WTC11 (cell line): ENCODE measurements around the gene HLCS.

ENCODE experiments used
- CDX4 ChIP-seq: fragments of 250-450 bp; sonication (Bioruptor Pico); IDR thresholded peaks from 2 replicates; pipeline ENCODE4 v1.9.0; 2021; ENCODE audit warnings: moderate library complexity, mild to moderate bottlenecking, inconsistent platforms, borderline replicate concordance
- E2F4 ChIP-seq: sonication (generic); formaldehyde crosslinking; IDR thresholded peaks from 2 replicates; pipeline ENCODE4 v1.8.1; 2022; ENCODE audit warnings: low read depth, mild to moderate bottlenecking, moderate library complexity, missing genetic modification reagents, borderline replicate concordance
- HMGA2 ChIP-seq: fragments of 250-450 bp; sonication (Bioruptor Pico); IDR thresholded peaks from 2 replicates; pipeline ENCODE4 v1.4.0; 2021; ENCODE audit warnings: mild to moderate bottlenecking, moderate library complexity
- SP1 ChIP-seq: sonication (generic); formaldehyde crosslinking; conservative IDR thresholded peaks from 2 replicates; pipeline ENCODE4 v1.8.1; 2022; ENCODE audit warnings: missing genetic modification reagents
- ZBTB21 ChIP-seq: sonication (generic); formaldehyde crosslinking; IDR thresholded peaks from 2 replicates; pipeline ENCODE4 v1.8.1; 2023; ENCODE audit warnings: mild to moderate bottlenecking, missing genetic modification reagents, borderline replicate concordance
- ZNF232 ChIP-seq: sonication (generic); formaldehyde crosslinking; IDR thresholded peaks from 2 replicates; pipeline ENCODE4 v1.8.0; 2022; ENCODE audit warnings: mild to moderate bottlenecking, missing genetic modification reagents

GRCh38 chr21:36750576-36750959, 215.9 kb downstream of the HLCS start:
- TF ChIP-seq ZNF232, result no peak
- no peak for TF ChIP-seq SP1 (CRISPR knock-in tag)
- TF ChIP-seq ZBTB21 (CRISPR knock-in tag), result no peak
- no peak for TF ChIP-seq E2F4
- TF ChIP-seq HMGA2 (CRISPR knock-in tag), result no peak
- TF ChIP-seq CDX4, result no peak
